Colonic mucosa (tissue), 4 donors: Measurements from ENCODE around the gene CHD5. TPM values are rescaled to one million over a fixed set of nuclear protein-coding genes. Genes with fewer than 3 reads are reported as not detected.

Experiments used
- DNase-seq: peaks from one replicate; pipeline ENCODE4 v3.0.0-alpha.2; 2020
- H3K27ac ChIP-seq: fragments of 200-600 bp; one replicate; pipeline ENCODE4 v1.8.0; 2021
- H3K27me3 ChIP-seq: fragments of 200-600 bp; one replicate; pipeline ENCODE4 v1.8.0; 2021
- H3K36me3 ChIP-seq: fragments of 200-600 bp; one replicate; pipeline ENCODE4 v1.8.0; 2021
- H3K4me1 ChIP-seq: fragments of 200-600 bp; one replicate; pipeline ENCODE4 v1.8.0; 2021; ENCODE audit warnings: mild to moderate bottlenecking
- H3K4me3 ChIP-seq: fragments of 200-600 bp; one replicate; pipeline ENCODE4 v1.8.0; 2021
- H3K9ac ChIP-seq, 2 donors: one replicate each; pipeline ENCODE4 v1.7.0; 2013; ENCODE audit warnings: control low read depth in 2 of 2, low read depth in 2 of 2, low read length in 2 of 2
- H3K9me3 ChIP-seq: fragments of 200-600 bp; one replicate; pipeline ENCODE4 v1.8.0; 2021
- intact Hi-C: fragments of 100-400 bp; cut with DNase I; formaldehyde crosslinking; loops from one replicate; pipeline ENCODE4 v1.14.1; 2022
- total RNA-seq, 2 donors: library from RNA; stranded (reverse); fragmentation: NEBNext Ultra II Directional in 1 of 2; extraction: Animal tissue kit (Norgen Biotek cat#: 25700) in 1 of 2; gene quantifications; one replicate each; pipeline ENCODE4 v1.2.1, GENCODE V29; 2021
- TF ChIP-seq, protein P1 (sequence below): fragments of 200-600 bp; IDR thresholded peaks from one replicate; pipeline ENCODE4 v1.8.0; 2022; ENCODE audit warnings: antibody characterized with exemption, mild to moderate bottlenecking
- donor health status: healthy.
- donor health status: DM: no; HTN: no; CAD: no.
- donor health status: DM: no; HTN: no; CAD: no.

The CHD5 gene
- total RNA-seq, 2 donors from 2014 or later, result 0.35 to 0.69 TPM

DNA sequence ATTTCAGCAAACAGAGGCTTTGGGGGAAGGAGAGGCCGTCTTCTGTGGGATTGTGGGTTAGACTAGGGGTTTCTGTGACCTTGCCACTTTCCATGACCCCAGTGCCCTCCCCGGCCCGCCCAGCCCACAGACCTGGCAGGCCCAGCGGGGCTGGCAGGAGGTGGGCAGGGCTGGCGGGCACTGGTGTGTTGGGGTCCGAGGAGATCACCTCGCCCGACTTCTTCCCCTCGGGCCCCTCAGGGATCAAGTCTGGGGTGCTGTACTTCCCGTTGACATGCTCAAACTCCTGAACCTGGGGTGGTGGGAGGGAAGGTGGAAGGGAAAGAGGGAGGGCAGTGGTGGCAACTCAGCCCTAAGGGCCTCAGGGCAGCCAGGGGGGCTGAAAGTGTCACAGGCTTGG lies 56.3 kb downstream of the CHD5 start:
- no peak overlapping the region for H3K9ac ChIP-seq
- no peak overlapping the region for H3K27ac ChIP-seq
- no peaks in the 10 kb centered on the region for H3K36me3 ChIP-seq
- H3K4me1 ChIP-seq, result no peaks in the 10 kb centered on the region
- intact Hi-C loops, result no loop called here
- no peaks in the 10 kb centered on the region for H3K27me3 ChIP-seq
- H3K9me3 ChIP-seq, result no peaks in the 10 kb centered on the region
- no peak for DNase-seq
- H3K4me3 ChIP-seq, result no peak overlapping the region
- TF ChIP-seq, protein P1, sequence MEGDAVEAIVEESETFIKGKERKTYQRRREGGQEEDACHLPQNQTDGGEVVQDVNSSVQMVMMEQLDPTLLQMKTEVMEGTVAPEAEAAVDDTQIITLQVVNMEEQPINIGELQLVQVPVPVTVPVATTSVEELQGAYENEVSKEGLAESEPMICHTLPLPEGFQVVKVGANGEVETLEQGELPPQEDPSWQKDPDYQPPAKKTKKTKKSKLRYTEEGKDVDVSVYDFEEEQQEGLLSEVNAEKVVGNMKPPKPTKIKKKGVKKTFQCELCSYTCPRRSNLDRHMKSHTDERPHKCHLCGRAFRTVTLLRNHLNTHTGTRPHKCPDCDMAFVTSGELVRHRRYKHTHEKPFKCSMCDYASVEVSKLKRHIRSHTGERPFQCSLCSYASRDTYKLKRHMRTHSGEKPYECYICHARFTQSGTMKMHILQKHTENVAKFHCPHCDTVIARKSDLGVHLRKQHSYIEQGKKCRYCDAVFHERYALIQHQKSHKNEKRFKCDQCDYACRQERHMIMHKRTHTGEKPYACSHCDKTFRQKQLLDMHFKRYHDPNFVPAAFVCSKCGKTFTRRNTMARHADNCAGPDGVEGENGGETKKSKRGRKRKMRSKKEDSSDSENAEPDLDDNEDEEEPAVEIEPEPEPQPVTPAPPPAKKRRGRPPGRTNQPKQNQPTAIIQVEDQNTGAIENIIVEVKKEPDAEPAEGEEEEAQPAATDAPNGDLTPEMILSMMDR, result no peak

DNA sequence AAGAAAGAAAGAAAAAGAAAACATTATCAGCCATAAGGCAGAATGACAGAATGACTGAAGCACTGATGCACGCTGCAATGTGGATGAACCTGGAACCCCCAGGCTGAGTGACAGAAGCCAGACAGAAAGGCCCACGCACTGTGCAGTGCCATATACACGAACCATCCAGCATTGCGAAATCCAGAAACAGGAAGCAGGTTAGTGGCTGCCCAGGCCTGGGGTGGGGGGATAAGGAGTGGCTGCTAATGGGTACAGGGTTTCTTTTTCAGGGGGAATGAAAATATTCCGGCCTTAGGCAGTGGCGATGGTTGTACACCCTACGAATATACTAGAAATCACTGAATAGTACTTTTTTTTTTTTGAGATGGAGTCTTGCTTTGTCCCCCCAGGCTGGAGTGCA lies 57.0 kb downstream of the CHD5 start:
- Histone ChIP-seq H3K4me1 (no peaks in the 10 kb centered on the region), H3K27me3 (no peaks in the 10 kb centered on the region), H3K9ac (no peak overlapping the region), H3K36me3 (no peaks in the 10 kb centered on the region), H3K9me3 (no peaks in the 10 kb centered on the region), H3K27ac (no peak overlapping the region), H3K4me3 (no peak overlapping the region)
- intact Hi-C loops, result no loop called here
- TF ChIP-seq, protein P1, result no peak
- DNase-seq, result no peak

DNA sequence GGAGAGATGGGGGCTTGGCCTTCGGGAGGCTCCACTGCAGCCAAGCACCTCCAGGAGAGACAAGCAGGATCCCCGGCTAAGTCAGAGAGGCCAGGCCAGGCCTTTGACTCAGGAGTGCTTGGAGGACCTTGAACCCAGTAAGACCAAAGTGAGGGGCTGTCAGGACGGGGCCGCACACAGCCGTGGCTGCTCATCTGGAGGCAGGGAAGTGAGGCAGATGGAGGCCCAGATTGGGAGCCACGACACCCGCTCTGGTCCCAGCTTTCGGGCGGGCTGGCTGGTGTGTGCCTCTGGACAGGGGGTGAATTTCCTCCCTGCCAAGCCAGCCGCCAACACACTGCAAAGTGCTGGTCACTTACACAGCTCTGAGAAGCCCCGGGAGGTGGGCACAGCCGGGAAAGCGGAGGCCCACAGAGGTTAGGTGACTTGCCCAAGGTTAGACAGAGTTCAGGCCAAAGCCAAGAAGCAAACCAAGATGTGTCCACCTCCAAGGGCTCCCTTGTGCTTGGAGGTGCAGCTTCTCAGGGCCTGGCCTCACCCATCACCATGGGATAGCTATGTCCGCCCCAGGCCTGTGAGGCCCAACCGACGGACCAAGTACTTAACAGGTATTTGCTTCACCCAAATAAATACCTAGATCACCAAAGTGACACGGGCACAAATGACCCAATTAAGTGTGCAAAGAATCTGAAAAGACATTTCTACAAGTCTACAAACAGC lies 58.3 kb downstream of the CHD5 start:
- no peak overlapping the region for H3K27ac ChIP-seq
- H3K27me3 ChIP-seq, result no peaks in the 10 kb centered on the region
- no peak for DNase-seq
- no peaks in the 10 kb centered on the region for H3K9me3 ChIP-seq
- no peaks in the 10 kb centered on the region for H3K4me1 ChIP-seq
- intact Hi-C loops, result no loop called here
- no peaks in the 10 kb centered on the region for H3K36me3 ChIP-seq
- H3K4me3 ChIP-seq, result no peak overlapping the region
- TF ChIP-seq, protein P1, result no peak
- H3K9ac ChIP-seq, result no peak overlapping the region

DNA sequence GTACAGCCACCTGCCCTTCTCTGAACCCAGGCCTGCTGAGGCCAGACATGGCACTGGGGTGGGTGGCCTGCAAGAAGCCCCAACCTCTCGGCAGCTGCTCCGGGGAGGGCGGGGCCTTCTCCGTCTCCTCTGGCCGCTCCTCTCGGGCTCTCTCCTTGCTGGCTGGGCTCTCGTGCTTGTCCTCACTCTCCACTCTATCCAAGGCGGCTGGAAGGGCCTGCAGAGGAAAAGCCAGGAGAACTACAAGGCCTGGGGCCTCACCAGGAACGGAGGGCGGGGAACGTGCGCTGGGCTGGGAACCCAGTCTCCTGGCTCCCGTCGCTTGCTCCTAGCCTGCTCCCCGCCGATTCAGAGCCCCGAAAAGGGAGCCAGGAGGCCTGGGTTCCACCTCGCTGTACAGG lies 59.1 kb downstream of the CHD5 start:
- intact Hi-C loops, result no loop called here
- no peak overlapping the region for H3K4me3 ChIP-seq
- H3K36me3 ChIP-seq, result no peaks in the 10 kb centered on the region
- no peaks in the 10 kb centered on the region for H3K27me3 ChIP-seq
- H3K9me3 ChIP-seq, result no peaks in the 10 kb centered on the region
- no peaks in the 10 kb centered on the region for H3K4me1 ChIP-seq
- no peak overlapping the region for H3K9ac ChIP-seq
- no peak for DNase-seq
- TF ChIP-seq, protein P1, result no peak
- no peak overlapping the region for H3K27ac ChIP-seq

DNA sequence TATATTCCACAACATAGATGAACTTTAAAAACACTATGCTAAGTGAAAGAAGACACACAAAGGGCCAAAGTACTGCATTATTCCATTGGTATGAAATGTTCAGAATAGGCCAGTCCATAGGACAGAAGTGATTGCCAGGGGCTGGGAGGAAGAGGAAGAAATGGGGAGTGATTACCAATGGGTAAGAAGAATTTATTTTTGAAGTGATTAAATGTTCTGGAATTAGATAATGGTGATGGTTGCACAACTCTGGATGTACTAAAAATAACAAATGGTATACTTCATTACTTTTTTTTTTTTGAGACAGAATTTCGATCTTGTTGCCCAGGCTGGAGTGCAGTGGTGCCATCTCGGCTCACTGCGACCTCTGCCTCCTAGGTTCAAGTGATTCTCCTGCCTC lies 61.7 kb downstream of the CHD5 start:
- Histone ChIP-seq H3K27ac (no peak overlapping the region), H3K27me3 (no peaks in the 10 kb centered on the region), H3K9me3 (no peaks in the 10 kb centered on the region), H3K9ac (no peak overlapping the region), H3K36me3 (no peaks in the 10 kb centered on the region), H3K4me1 (no peaks in the 10 kb centered on the region), H3K4me3 (no peak overlapping the region)
- TF ChIP-seq, protein P1, result no peak
- DNase-seq, result no peak
- intact Hi-C loops, result no loop called here
